CD8-positive, alpha-beta memory T cell (primary cell): ENCODE results near the gene PIGQ. TPM values are rescaled to one million over a fixed set of nuclear protein-coding genes. Genes with fewer than 3 reads are reported as not detected.

Experiments used
- polyA plus RNA-seq: library from polyadenylated mRNA; unstranded; fragments of 300-500 nt; fragmentation: Illumina TruSeq; gene quantifications from one replicate; pipeline ENCODE4 v1.2.3, GENCODE V29; 2021
- total RNA-seq, 2 experiments: library from RNA; stranded (reverse); gene quantifications; one replicate each; pipeline ENCODE4 v1.2.3, GENCODE V29; 2021

Gene PIGQ
- total and polyA plus RNA-seq, 3 experiments from 2014 or later = 14.0 to 50.1 (median 47.4) TPM

Other genes starting within 250 kb of the PIGQ start
- gene AXIN1, start 217.2 kb upstream of the PIGQ start, total RNA-seq = 10 to 100 TPM; 24.7 to 26.3 TPM
- 6.9 TPM for gene AXIN1, start 217.2 kb upstream of the PIGQ start, polyA plus RNA-seq
- 10 to 100 TPM; 90.2 to 98.0 TPM for gene MRPL28, start 199.4 kb upstream of the PIGQ start, total RNA-seq
- gene MRPL28, start 199.4 kb upstream of the PIGQ start, polyA plus RNA-seq = 67.8 TPM
- gene PGAP6, start 188.0 kb upstream of the PIGQ start, total RNA-seq = 10 to 100 TPM; 36.1 to 36.2 TPM
- gene PGAP6, start 188.0 kb upstream of the PIGQ start, polyA plus RNA-seq = 23.1 TPM
- gene NME4, start 172.8 kb upstream of the PIGQ start, total RNA-seq = 10 to 100 TPM; 14.1 to 15.4 TPM
- 49.9 TPM for gene NME4, start 172.8 kb upstream of the PIGQ start, polyA plus RNA-seq
- gene DECR2, start 168.1 kb upstream of the PIGQ start, total RNA-seq = 1 to 10 TPM; 6.8 to 7.9 TPM
- gene DECR2, start 168.1 kb upstream of the PIGQ start, polyA plus RNA-seq = 3.9 TPM
- gene RAB11FIP3, start 144.3 kb upstream of the PIGQ start, total RNA-seq = 10 to 100 TPM; 30.0 to 32.8 TPM
- 4.4 TPM for gene RAB11FIP3, start 144.3 kb upstream of the PIGQ start, polyA plus RNA-seq
- 10 to 100 TPM; 91.9 to 98.6 TPM for gene CAPN15, start 42.3 kb upstream of the PIGQ start, total RNA-seq
- gene CAPN15, start 42.3 kb upstream of the PIGQ start, polyA plus RNA-seq = 15.5 TPM
- gene PRR35, start 9.6 kb upstream of the PIGQ start, total RNA-seq = not detected
- not detected for gene PRR35, start 9.6 kb upstream of the PIGQ start, polyA plus RNA-seq
- under 1 TPM; 0.55 to 0.59 TPM for gene NHLRC4, start 3.0 kb upstream of the PIGQ start, total RNA-seq
- 1.6 TPM for gene NHLRC4, start 3.0 kb upstream of the PIGQ start, polyA plus RNA-seq
- 10 to 100 TPM; 12.3 to 13.3 TPM for gene RAB40C, start 20.1 kb downstream of the PIGQ start, total RNA-seq
- 22.8 TPM for gene RAB40C, start 20.1 kb downstream of the PIGQ start, polyA plus RNA-seq
- gene WFIKKN1, start 61.0 kb downstream of the PIGQ start, total RNA-seq = under 1 TPM; 0.11 to 0.22 TPM
- gene WFIKKN1, start 61.0 kb downstream of the PIGQ start, polyA plus RNA-seq = 0.09 TPM
- 100 to 1,000 TPM; 129 TPM for gene METTL26, start 66.3 kb downstream of the PIGQ start, total RNA-seq
- gene METTL26, start 66.3 kb downstream of the PIGQ start, polyA plus RNA-seq = 97.4 TPM
- 10 to 100 TPM; 59.3 to 64.8 TPM for gene MCRIP2, start 71.9 kb downstream of the PIGQ start, total RNA-seq
- gene MCRIP2, start 71.9 kb downstream of the PIGQ start, polyA plus RNA-seq = 24.9 TPM
- 10 to 100 TPM; 69.6 to 78.4 TPM for gene WDR90, start 79.4 kb downstream of the PIGQ start, total RNA-seq
- gene WDR90, start 79.4 kb downstream of the PIGQ start, polyA plus RNA-seq = 1.4 TPM
- gene RHOT2, start 98.2 kb downstream of the PIGQ start, total RNA-seq = 100 to 1,000 TPM; 140 to 151 TPM
- gene RHOT2, start 98.2 kb downstream of the PIGQ start, polyA plus RNA-seq = 49.6 TPM
- gene RHBDL1, start 105.7 kb downstream of the PIGQ start, total RNA-seq = under 1 TPM; 0.33 to 0.44 TPM
- gene RHBDL1, start 105.7 kb downstream of the PIGQ start, polyA plus RNA-seq = 0.29 TPM
- 100 to 1,000 TPM; 111 to 124 TPM for gene STUB1, start 110.4 kb downstream of the PIGQ start, total RNA-seq
- 161 TPM for gene STUB1, start 110.4 kb downstream of the PIGQ start, polyA plus RNA-seq
- 10 to 100 TPM; 53.0 to 55.9 TPM for gene JMJD8, start 114.4 kb downstream of the PIGQ start, total RNA-seq
- 56.6 TPM for gene JMJD8, start 114.4 kb downstream of the PIGQ start, polyA plus RNA-seq
- gene WDR24, start 120.4 kb downstream of the PIGQ start, total RNA-seq = 10 to 100 TPM; 23.9 to 25.2 TPM
- gene WDR24, start 120.4 kb downstream of the PIGQ start, polyA plus RNA-seq = 15.4 TPM
- 10 to 100 TPM in 1 of 2 experiments, 1 to 10 TPM in 1; 7.6 to 11.1 TPM for gene FBXL16, start 135.8 kb downstream of the PIGQ start, total RNA-seq
- gene FBXL16, start 135.8 kb downstream of the PIGQ start, polyA plus RNA-seq = 16.9 TPM
- 10 to 100 TPM; 34.8 to 38.2 TPM for gene METRN, start 145.2 kb downstream of the PIGQ start, total RNA-seq
- 50.3 TPM for gene METRN, start 145.2 kb downstream of the PIGQ start, polyA plus RNA-seq
- 10 to 100 TPM; 64.2 to 72.0 TPM for gene ANTKMT, start 151.2 kb downstream of the PIGQ start, total RNA-seq
- 127 TPM for gene ANTKMT, start 151.2 kb downstream of the PIGQ start, polyA plus RNA-seq
- 1 to 10 TPM; 9.8 to 9.9 TPM for gene CCDC78, start 156.5 kb downstream of the PIGQ start, total RNA-seq
- 0.53 TPM for gene CCDC78, start 156.5 kb downstream of the PIGQ start, polyA plus RNA-seq
- gene HAGHL, start 157.1 kb downstream of the PIGQ start, total RNA-seq = 10 to 100 TPM; 31.5 to 35.6 TPM
- gene HAGHL, start 157.1 kb downstream of the PIGQ start, polyA plus RNA-seq = 10.7 TPM
- 10 to 100 TPM; 34.8 to 37.9 TPM for gene CIAO3, start 171.0 kb downstream of the PIGQ start, total RNA-seq
- gene CIAO3, start 171.0 kb downstream of the PIGQ start, polyA plus RNA-seq = 23.1 TPM
- gene MSLN, start 190.8 kb downstream of the PIGQ start, total RNA-seq = not detected
- gene MSLN, start 190.8 kb downstream of the PIGQ start, polyA plus RNA-seq = not detected
- gene RPUSD1, start 218.4 kb downstream of the PIGQ start, total RNA-seq = 10 to 100 TPM; 40.2 to 44.5 TPM
- 34.2 TPM for gene RPUSD1, start 218.4 kb downstream of the PIGQ start, polyA plus RNA-seq
- gene CHTF18, start 218.7 kb downstream of the PIGQ start, total RNA-seq = 100 to 1,000 TPM; 121 to 122 TPM
- gene CHTF18, start 218.7 kb downstream of the PIGQ start, polyA plus RNA-seq = 3.7 TPM
- gene GNG13, start 230.8 kb downstream of the PIGQ start, total RNA-seq = not detected
- not detected for gene GNG13, start 230.8 kb downstream of the PIGQ start, polyA plus RNA-seq